Panc1 (cell line): Measurements from ENCODE around the gene SREK1. TPM values are rescaled to one million over a fixed set of nuclear protein-coding genes. Genes with fewer than 3 reads are reported as not detected.

ENCODE experiments used
- ATAC-seq: fragments of 200-7000 bp; cut with Tn5 transposase; 2 replicates; pipeline ENCODE4 v1.9.1; 2020; ENCODE audit warnings: mild to moderate bottlenecking, moderate library complexity
- BruUV-seq: library from RNA; stranded (reverse); fragments of 400-500 nt; replicated peaks from 2 replicates; lab custom pipeline; 2021; lab: Mats Ljungman, UMichigan
- CTCF ChIA-PET: fragments of 300-600 bp; sonication (Branson Sonifier 250); formaldehyde crosslinking; loops from one replicate; lab custom pipeline; 2022; ENCODE audit warnings: antibody characterized with exemption; lab: Charles Lee
- POLR2A ChIA-PET: fragments of 300-600 bp; sonication (Branson Sonifier 250); formaldehyde crosslinking; loops from one replicate; lab custom pipeline; 2022; ENCODE audit warnings: antibody characterized with exemption; lab: Charles Lee
- DNase-seq: peaks from one replicate; pipeline ENCODE4 v3.0.0-alpha.2; 2010; ENCODE audit warnings: low read depth, low spot score
- H3K27ac ChIP-seq: 2 replicates; pipeline ENCODE4 v1.5.1; 2011; ENCODE audit warnings: mild to moderate bottlenecking, low read length, inconsistent platforms
- H3K27me3 ChIP-seq: fragments of 200-500 bp; sonication (Bioruptor generic); 2 replicates; pipeline ENCODE4 v1.6.0; 2014; ENCODE audit warnings: low read length, inconsistent platforms; ENCODE audit not compliant: control insufficient read depth, insufficient read depth
- H3K36me3 ChIP-seq: fragments of 200-500 bp; sonication (Bioruptor generic); 2 replicates; pipeline ENCODE4 v1.5.1; 2014; ENCODE audit warnings: inconsistent platforms, mild to moderate bottlenecking, low read length, moderate library complexity; ENCODE audit not compliant: control insufficient read depth, insufficient read depth
- H3K4me1 ChIP-seq: 2 replicates; pipeline ENCODE4 v1.5.1; 2011; ENCODE audit warnings: inconsistent platforms, mild to moderate bottlenecking, low read length, moderate library complexity; ENCODE audit not compliant: control insufficient read depth, insufficient read depth
- H3K4me3 ChIP-seq, 2 experiments: 2 replicates each; pipeline ENCODE4 v1.5.1; 2011 to 2012; ENCODE audit warnings: low read depth in 2 of 2, low read length in 2 of 2, mild to moderate bottlenecking in 2 of 2, inconsistent platforms in 1 of 2, moderate library complexity in 1 of 2
- H3K9me3 ChIP-seq: fragments of 200-500 bp; sonication (Bioruptor generic); 2 replicates; pipeline ENCODE4 v1.5.1; 2014; ENCODE audit warnings: low read depth, mild to moderate bottlenecking, inconsistent platforms, low read length, moderate library complexity; ENCODE audit not compliant: control insufficient read depth, insufficient read depth
- CTCF ChIP-seq: fragments of 450-650 bp; IDR thresholded peaks from 2 replicates; pipeline ENCODE4 v1.5.1; 2017; ENCODE audit warnings: mild to moderate bottlenecking
- POLR2AphosphoS5 ChIP-seq: IDR thresholded peaks from 2 replicates; pipeline ENCODE4 v1.6.1; 2012; ENCODE audit warnings: mild to moderate bottlenecking, low read depth, low read length, moderate library complexity
- REST ChIP-seq, 2 experiments: IDR thresholded peaks; 2 replicates each; pipeline ENCODE4 v1.6.1; 2011 to 2012; ENCODE audit warnings: low read depth in 2 of 2, control low read depth in 1 of 2, low read length in 1 of 2, mild to moderate bottlenecking in 1 of 2, moderate library complexity in 1 of 2; ENCODE audit not compliant: insufficient read depth in 1 of 2
- SIN3A ChIP-seq: IDR thresholded peaks from 2 replicates; pipeline ENCODE4 v1.6.1; 2012; ENCODE audit warnings: low read depth, mild to moderate bottlenecking, low read length, moderate library complexity, borderline replicate concordance; ENCODE audit not compliant: insufficient read depth
- TCF7L2 ChIP-seq: IDR thresholded peaks from 2 replicates; pipeline ENCODE4 v1.6.1; 2011; ENCODE audit warnings: mild to moderate bottlenecking, low read depth, low read length, inconsistent platforms
- in situ Hi-C: cut with HindIII; loops from 2 replicates; pipeline ENCODE4 v1.10.0; 2016; ENCODE audit warnings: low sequenced_read_pairs, low pct_unique_long_range_greater_than_20kb
- intact Hi-C: fragments of 100-400 bp; cut with micrococcal nuclease; formaldehyde crosslinking; loops from one replicate; pipeline ENCODE4 v1.10.0; 2022; ENCODE audit not compliant: unreplicated experiment
- total RNA-seq: library from RNA; stranded (reverse); gene quantifications from one replicate; pipeline ENCODE4 v1.2.1, GENCODE V29; 2021; ENCODE audit not compliant: unreplicated experiment

The SREK1 gene
- total RNA-seq, 1 experiment from 2014 or later, result 89.7 TPM

GRCh38 chr5:66193419-66193818 is 49.3 kb downstream of the SREK1 start:
- intact Hi-C loops (no loop called here), in situ Hi-C loops (no loop called here)
- Histone ChIP-seq H3K4me1 (no peaks in the 10 kb centered on the region), H3K36me3 (no peaks in the 10 kb centered on the region), H3K27ac (no peak overlapping the region), H3K27me3 (no peaks in the 10 kb centered on the region), H3K4me3 (no peak overlapping the region), H3K9me3 (no peaks in the 10 kb centered on the region)
- ATAC-seq (no peak), DNase-seq (no peak)
- CTCF ChIA-PET, result no interaction called here
- POLR2A ChIA-PET, result no interaction called here
- no TSS peak for BruUV-seq
- TF ChIP-seq REST (IDR thresholded peaks at IDR 0.05; ENCODE audit: insufficient read depth in 1 of 2, low read depth in 2 of 2, low read length in 1 of 2), result no peak
- no peak for TF ChIP-seq CTCF
- no peak for TF ChIP-seq SIN3A
- TF ChIP-seq TCF7L2, result no peak
- TF ChIP-seq POLR2AphosphoS5, result no peak

DNA sequence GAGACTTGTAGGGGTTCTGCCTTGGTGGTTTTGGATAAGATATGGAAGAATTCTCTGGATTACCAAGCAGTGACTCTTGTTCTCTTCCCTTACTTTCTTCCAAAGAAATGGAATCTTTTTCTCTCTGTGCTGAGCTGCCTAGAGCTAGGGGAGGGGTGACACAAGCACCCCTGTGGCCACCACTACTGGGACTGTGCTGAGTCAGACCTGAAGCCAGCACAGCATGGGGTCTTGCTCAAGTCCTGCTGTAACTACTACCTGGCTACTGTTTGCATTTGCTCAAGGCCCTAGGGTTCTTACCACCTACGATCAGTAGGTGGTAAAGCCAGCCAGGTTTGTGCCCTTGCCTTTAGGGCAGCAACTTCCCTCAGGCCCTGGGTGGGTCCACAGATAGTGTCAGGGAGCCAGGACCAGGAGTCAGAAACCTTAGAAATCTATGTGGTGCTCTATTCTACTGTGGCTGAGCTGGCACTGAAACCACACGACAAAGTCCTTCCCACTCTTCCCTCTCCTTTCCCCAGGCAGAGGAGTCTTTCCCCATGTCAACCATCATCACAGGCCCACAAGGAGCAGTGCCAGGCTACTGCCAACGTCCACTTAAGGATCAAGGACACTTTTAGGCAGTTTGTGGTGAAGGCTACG is 53.8 kb downstream of the SREK1 start:
- intact Hi-C loops, result no loop called here
- Histone ChIP-seq H3K4me1 (no peaks in the 10 kb centered on the region), H3K4me3 (no peak overlapping the region), H3K27me3 (no peaks in the 10 kb centered on the region), H3K36me3 (no peaks in the 10 kb centered on the region), H3K27ac (no peak overlapping the region), H3K9me3 (no peaks in the 10 kb centered on the region)
- TF ChIP-seq TCF7L2 (no peak), REST (IDR thresholded peaks at IDR 0.05; ENCODE audit: insufficient read depth in 1 of 2, low read depth in 2 of 2, low read length in 1 of 2) (no peak), SIN3A (no peak), CTCF (no peak), POLR2AphosphoS5 (no peak)
- ATAC-seq (no peak; the same call in 1 of the 2 replicates), DNase-seq (no peak)
- ChIA-PET CTCF (no interaction called here), POLR2A (interaction anchor here (0.7 kb wide), 1 partner anchor 273 kb away, joined by 5 read pairs; no protein-coding TSS in a partner anchor)
- in situ Hi-C loops, result no loop called here
- no TSS peak for BruUV-seq
